RWPE2 (cell line): ENCODE results near the gene B3GNT9.
A peak's percentile ranks its signal among the peaks of the same experiment; 100 is the strongest.

Source experiments
- ATAC-seq: fragments of 200-7000 bp; cut with Tn5 transposase; 3 replicates; pipeline ENCODE4 v1.9.1; 2021; ENCODE audit warnings: low read depth
- DNase-seq: peaks from one replicate; pipeline ENCODE4 v3.0.0-alpha.2; 2020; ENCODE audit warnings: low spot score
- H3K27ac ChIP-seq: fragments of 450-650 bp; 2 replicates; pipeline ENCODE4 v1.5.1; 2017; ENCODE audit warnings: mild to moderate bottlenecking; ENCODE audit not compliant: poor library complexity, severe bottlenecking
- H3K27me3 ChIP-seq: fragments of 250-450 bp; sonication (Bioruptor Pico); 2 replicates; pipeline ENCODE4 v1.5.1; 2021; ENCODE audit warnings: mild to moderate bottlenecking, moderate library complexity; ENCODE audit not compliant: insufficient read depth, poor library complexity, severe bottlenecking
- H3K36me3 ChIP-seq: fragments of 250-450 bp; sonication (Bioruptor Pico); 2 replicates; pipeline ENCODE4 v1.5.1; 2020; ENCODE audit warnings: low read depth, mild to moderate bottlenecking, moderate library complexity
- H3K4me1 ChIP-seq: fragments of 250-450 bp; sonication (Bioruptor Pico); 2 replicates; pipeline ENCODE4 v1.5.1; 2021; ENCODE audit warnings: mild to moderate bottlenecking, moderate library complexity; ENCODE audit not compliant: insufficient read depth, poor library complexity, severe bottlenecking
- H3K4me3 ChIP-seq: fragments of 250-450 bp; sonication (Bioruptor Pico); 2 replicates; pipeline ENCODE4 v1.5.1; 2021; ENCODE audit warnings: mild to moderate bottlenecking, moderate library complexity; ENCODE audit not compliant: severe bottlenecking
- H3K9me3 ChIP-seq: fragments of 250-450 bp; sonication (Bioruptor Pico); 2 replicates; pipeline ENCODE4 v1.5.1; 2021; ENCODE audit warnings: mild to moderate bottlenecking, moderate library complexity; ENCODE audit not compliant: severe bottlenecking
- TF ChIP-seq, protein P1 (sequence below): fragments of 450-650 bp; IDR thresholded peaks from one replicate; pipeline ENCODE4 v1.5.1; 2017; ENCODE audit warnings: mild to moderate bottlenecking, moderate library complexity; ENCODE audit not compliant: poor library complexity, severe bottlenecking

B3GNT9 gene

DNA sequence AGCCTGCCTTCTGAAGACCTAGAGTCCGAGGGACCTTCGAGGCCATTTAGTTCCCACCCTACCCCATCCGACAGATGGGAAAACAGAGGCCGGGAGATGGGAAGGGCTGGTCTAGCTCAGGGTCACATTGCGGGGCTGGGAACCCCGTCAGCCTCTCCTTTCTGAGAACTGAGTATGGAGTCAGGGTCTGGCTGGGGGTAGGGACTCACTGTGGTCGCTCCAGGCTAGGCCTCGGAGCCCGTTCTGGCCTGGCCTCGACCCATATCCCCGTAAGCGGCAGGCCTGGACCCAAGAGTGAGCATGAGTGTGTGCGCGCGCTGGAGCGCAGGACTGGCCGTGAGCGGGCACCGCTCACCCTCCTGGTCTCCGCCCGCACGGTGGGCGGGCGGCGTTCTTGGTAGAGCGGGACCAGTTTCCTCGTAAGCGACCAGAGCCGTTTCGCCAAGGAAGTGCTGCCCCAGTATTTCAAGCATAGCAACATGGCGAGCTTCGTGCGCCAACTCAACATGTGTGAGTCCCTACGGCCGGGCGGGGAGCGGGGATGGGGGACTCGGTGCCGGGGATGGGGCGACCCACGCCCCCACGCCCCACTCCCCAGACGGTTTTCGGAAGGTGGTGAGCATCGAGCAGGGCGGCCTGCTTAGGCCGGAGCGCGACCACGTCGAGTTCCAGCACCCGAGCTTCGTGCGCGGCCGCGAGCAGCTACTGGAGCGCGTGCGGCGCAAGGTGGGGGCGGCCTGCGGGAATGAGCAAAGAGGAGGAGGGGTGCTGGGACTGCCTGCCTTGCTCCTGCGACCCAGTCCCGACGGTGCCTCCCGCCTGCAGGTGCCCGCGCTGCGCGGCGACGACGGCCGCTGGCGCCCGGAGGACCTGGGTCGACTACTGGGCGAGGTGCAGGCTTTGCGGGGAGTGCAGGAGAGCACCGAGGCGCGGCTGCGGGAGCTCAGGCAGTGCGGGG, 14.6 kb upstream of the B3GNT9 start:
- no peaks in the 10 kb centered on the region for H3K36me3 ChIP-seq
- H3K27me3 ChIP-seq = no peaks in the 10 kb centered on the region
- no peak for ATAC-seq
- no peak overlapping the region for H3K27ac ChIP-seq
- peaks cover 4% of the 10 kb centered on the region for H3K4me1 ChIP-seq
- TF ChIP-seq, protein P1, sequence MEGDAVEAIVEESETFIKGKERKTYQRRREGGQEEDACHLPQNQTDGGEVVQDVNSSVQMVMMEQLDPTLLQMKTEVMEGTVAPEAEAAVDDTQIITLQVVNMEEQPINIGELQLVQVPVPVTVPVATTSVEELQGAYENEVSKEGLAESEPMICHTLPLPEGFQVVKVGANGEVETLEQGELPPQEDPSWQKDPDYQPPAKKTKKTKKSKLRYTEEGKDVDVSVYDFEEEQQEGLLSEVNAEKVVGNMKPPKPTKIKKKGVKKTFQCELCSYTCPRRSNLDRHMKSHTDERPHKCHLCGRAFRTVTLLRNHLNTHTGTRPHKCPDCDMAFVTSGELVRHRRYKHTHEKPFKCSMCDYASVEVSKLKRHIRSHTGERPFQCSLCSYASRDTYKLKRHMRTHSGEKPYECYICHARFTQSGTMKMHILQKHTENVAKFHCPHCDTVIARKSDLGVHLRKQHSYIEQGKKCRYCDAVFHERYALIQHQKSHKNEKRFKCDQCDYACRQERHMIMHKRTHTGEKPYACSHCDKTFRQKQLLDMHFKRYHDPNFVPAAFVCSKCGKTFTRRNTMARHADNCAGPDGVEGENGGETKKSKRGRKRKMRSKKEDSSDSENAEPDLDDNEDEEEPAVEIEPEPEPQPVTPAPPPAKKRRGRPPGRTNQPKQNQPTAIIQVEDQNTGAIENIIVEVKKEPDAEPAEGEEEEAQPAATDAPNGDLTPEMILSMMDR = no peak
- H3K4me3 ChIP-seq = no peak overlapping the region
- no peak for DNase-seq
- no peaks in the 10 kb centered on the region for H3K9me3 ChIP-seq

DNA sequence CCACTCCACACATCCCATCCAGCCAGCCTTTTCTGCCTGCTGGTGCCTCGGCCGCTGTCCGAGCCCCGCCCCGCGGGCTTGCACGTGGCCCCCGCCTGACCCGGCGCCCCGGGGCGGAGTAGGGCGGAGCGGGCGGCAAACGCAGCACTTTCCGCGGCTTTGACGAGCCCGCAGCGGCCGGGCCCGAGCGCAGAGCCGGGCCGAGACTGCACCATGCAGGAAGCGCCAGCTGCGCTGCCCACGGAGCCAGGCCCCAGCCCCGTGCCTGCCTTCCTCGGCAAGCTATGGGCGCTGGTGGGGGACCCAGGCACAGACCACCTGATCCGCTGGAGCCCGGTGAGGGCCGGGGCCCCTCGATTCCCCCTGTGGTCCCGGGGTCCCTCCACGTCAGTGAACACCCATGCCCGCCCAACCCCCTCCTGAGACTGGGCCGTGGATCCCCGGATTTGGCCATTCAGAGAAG, 13.8 kb upstream of the B3GNT9 start, which contains the start of gene HSF4:
HSF4 (plus strand) TSS at position 147 of the 463 bp plus-strand sequence; CDS start at position 214, 67 bp downstream.
- peak within 1 kb of the TSS; percentile 35 for H3K4me3 ChIP-seq
- DNase-seq (no peak), ATAC-seq (0 out of 3 replicates have a peak, but pooled peaks have one; percentile 3)

DNA sequence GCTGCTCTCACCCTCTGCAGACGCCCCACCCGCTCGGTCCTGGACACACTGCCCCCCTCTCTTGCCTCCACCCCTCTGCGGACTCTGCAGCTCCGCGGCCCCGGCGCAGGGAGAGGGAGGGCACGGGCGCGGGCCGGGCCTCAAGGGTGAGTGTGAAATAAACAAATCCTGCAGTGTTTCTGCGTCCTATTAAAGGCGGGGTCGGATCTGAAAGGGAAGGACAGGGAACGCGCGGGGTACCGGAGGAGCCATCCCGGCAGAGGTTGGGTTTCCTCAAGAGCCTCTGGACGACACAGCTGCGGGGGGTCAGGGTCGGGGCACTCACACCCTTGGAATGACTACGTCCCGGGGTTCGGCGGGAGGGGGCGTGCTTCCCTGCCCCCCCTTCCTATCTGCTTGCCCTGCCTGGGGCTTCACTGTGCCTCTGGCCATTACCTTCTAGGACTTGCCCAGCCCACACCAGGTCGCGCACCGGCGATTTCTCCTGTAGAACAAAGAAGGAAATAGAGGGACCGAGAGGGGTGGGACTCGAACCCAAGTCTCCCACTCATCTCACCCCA, 13.3 kb upstream of the B3GNT9 start:
- Histone ChIP-seq H3K27ac (peak overlapping the region; percentile 43), H3K4me3 (peak overlapping the region; percentile 35), H3K9me3 (no peaks in the 10 kb centered on the region), H3K4me1 (no peaks in the 10 kb centered on the region), H3K36me3 (no peaks in the 10 kb centered on the region), H3K27me3 (no peaks in the 10 kb centered on the region)
- TF ChIP-seq, protein P1 = no peak
- DNase-seq (no peak), ATAC-seq (peak; percentile 6)

More for the DNA sequence above, 13.8 kb upstream of the B3GNT9 start, which contains the start of gene HSF4:
- Histone ChIP-seq H3K4me1 (peaks cover 1% of the 10 kb centered on the region), H3K27me3 (no peaks in the 10 kb centered on the region), H3K36me3 (no peaks in the 10 kb centered on the region), H3K9me3 (no peaks in the 10 kb centered on the region), H3K27ac (peak within 1 kb of the TSS; percentile 43)
- TF ChIP-seq, protein P1 = no peak

DNA sequence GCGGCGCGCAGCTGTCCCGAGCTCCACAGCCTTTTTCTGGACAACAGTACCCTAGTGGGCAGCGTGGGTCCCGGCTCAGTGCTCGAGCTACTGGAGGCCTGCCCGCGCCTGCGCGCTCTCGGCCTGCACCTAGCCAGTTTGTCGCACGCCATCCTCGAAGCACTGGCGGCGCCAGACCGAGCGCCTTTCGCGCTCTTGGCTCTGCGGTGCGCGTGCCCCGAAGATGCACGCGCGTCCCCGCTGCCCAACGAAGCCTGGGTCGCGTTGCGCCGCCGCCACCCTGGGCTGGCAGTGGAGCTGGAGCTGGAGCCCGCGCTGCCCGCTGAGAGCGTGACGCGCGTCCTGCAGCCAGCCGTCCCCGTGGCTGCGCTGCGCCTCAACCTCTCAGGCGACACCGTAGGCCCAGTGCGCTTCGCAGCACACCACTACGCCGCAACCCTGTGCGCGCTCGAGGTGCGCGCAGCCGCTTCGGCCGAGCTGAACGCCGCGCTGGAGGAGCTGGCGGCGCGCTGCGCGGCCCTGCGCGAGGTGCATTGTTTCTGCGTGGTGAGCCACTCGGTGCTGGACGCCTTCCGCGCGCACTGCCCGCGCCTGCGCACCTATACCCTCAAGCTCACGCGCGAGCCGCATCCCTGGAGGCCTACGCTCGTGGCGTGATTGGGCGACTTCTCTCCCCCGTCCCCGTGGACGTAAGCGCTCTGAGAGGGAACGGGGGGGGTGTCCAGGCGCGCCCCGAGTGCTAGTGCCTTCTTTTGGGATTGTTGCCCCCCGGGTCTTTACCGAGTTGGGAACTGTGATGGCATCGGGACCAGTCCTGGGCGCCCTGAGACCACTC, 12.6 kb upstream of the B3GNT9 start:
- Histone ChIP-seq H3K36me3 (no peaks in the 10 kb centered on the region), H3K4me3 (peak overlapping the region; percentile 35), H3K27ac (peak overlapping the region; percentile 43), H3K27me3 (no peaks in the 10 kb centered on the region), H3K4me1 (no peaks in the 10 kb centered on the region), H3K9me3 (no peaks in the 10 kb centered on the region)
- peak; percentile 77 for DNase-seq
- TF ChIP-seq, protein P1 = peak; percentile 4
- ATAC-seq = peak; percentile 49
